Pancreas (tissue), 10 donors: Measurements from ENCODE around the gene DTL. TPM values are rescaled to one million over a fixed set of nuclear protein-coding genes. Genes with fewer than 3 reads are reported as not detected.

Source experiments
- ATAC-seq, 4 donors: fragments of 200-7000 bp; cut with Tn5 transposase; one replicate each; pipeline versions ENCODE4 v1.8.0 to v1.9.1; 2020; ENCODE audit warnings: mild to moderate bottlenecking in 4 of 4, moderate library complexity in 4 of 4
- DNase-seq, 6 donors: peaks; one replicate each; pipeline ENCODE4 v3.0.0-alpha.2; 2020
- FAIRE-seq: peaks from 2 replicates; lab custom pipeline; 2012; peaks lifted over from hg19 to GRCh38; lab: Jason Lieb, UNC
- H3K27ac ChIP-seq, 4 donors: fragments of 200-600 bp; sonication (generic); 1 replicate in 3 of 4; 2 replicates in 1 of 4; pipeline versions ENCODE4 v1.5.0 to v1.8.0; 2020
- H3K27me3 ChIP-seq, 4 donors: fragments of 200-600 bp; one replicate each; pipeline ENCODE4 v1.8.0; 2021
- H3K36me3 ChIP-seq, 3 donors: fragments of 200-600 bp; sonication (generic) in 1 of 3; one replicate each; pipeline versions ENCODE4 v1.5.0 to v1.8.0; 2020 to 2021
- H3K4me1 ChIP-seq, 3 donors: fragments of 200-600 bp; one replicate each; pipeline ENCODE4 v1.8.0; 2021
- H3K4me3 ChIP-seq, 4 donors: fragments of 200-600 bp; sonication (generic) in 2 of 4; one replicate each; pipeline versions ENCODE4 v1.5.0 to v1.8.0; 2020 to 2021
- H3K9me3 ChIP-seq, 4 donors: fragments of 200-600 bp; one replicate each; pipeline ENCODE4 v1.8.0; 2021
- CTCF ChIP-seq, 4 donors: fragments of 200-600 bp; sonication (generic) in 3 of 4; IDR thresholded peaks; one replicate each; pipeline versions ENCODE4 v1.5.0 to v1.8.0; 2021; ENCODE audit warnings: antibody characterized with exemption in 4 of 4
- WGBS, 2 donors: extraction: QIAGEN DNeasy Blood & Tissue Kit; methylation state at CpG; one replicate each; pipeline ENCODE4 v1.1.7; 2013; 5-methylcytosine and 5-hydroxymethylcytosine counted together
- intact Hi-C, 3 donors: fragments of 100-400 bp; cut with DNase I; formaldehyde crosslinking; loops; one replicate each; pipeline versions ENCODE4 v1.11.1 to v1.14.2; 2022
- polyA plus RNA-seq, 2 donors: library from polyadenylated mRNA; stranded (reverse); fragments of 200-250 nt; gene quantifications; one replicate each; pipeline ENCODE4 v1.2.3, GENCODE V29; 2013
- total RNA-seq, 6 donors: library from RNA; stranded (reverse); fragmentation: NEBNext Ultra II Directional in 4 of 6; extraction: Animal tissue kit (Norgen Biotek cat#: 25700) in 4 of 6; gene quantifications; one replicate each; pipeline versions ENCODE4 v1.2.1 to v1.2.4, GENCODE V29; 2021 to 2023
- donor health status: healthy with polysubstance abuse.
- donor health status: DM: no; HTN: no; CAD: no; lungs with moderate emphysema.
- donor health status: DM: no; HTN: no; CAD: no.
- donor health status: control.
- donor health status: control.
- donor health status: Bipolar disorder and iron deficiency.
- donor health status: DM: yes; HTN: yes; CAD: no.
- donor health status: DM: no; HTN: no; CAD: no.
- donor health status: DM: no; HTN: no; CAD: no.
- donor health status: DM: yes; HTN: yes; CAD: no.

DTL gene
- total and polyA plus RNA-seq, 8 donors: 0.05 to 1.1 (median 0.49) TPM

GRCh38 chr1:212104586-212105325, 69.2 kb downstream of the DTL start:
- no peaks in the 10 kb centered on the region for H3K27me3 ChIP-seq
- no peak for DNase-seq
- no peak for ATAC-seq
- H3K9me3 ChIP-seq: no peaks in the 10 kb centered on the region
- TF ChIP-seq CTCF (IDR thresholded peaks at IDR 0.05): no peak
- intact Hi-C loops: no loop called here
- H3K27ac ChIP-seq: no peak overlapping the region
- FAIRE-seq: no peak
- H3K4me1 ChIP-seq: peaks cover 7 to 20% (median 15%) of the 10 kb centered on the region in 3 donors
- H3K36me3 ChIP-seq: no peaks in the 10 kb centered on the region
- WGBS, 2 donors: 59 to 68% methylated on average over 3 of the region's 3 CpGs
- no peak overlapping the region for H3K4me3 ChIP-seq

- Histone ChIP-seq H3K4me1 (peaks cover 7 to 20% (median 15%) of the 10 kb centered on the region in 3 donors), H3K27me3 (no peaks in the 10 kb centered on the region), H3K36me3 (no peaks in the 10 kb centered on the region), H3K9me3 (no peaks in the 10 kb centered on the region), H3K27ac (no peak overlapping the region), H3K4me3 (no peak overlapping the region)
- FAIRE-seq: no peak
- TF ChIP-seq CTCF (IDR thresholded peaks at IDR 0.05): no peak
- no peak for DNase-seq
- ATAC-seq: peak in 1 of 4 donors; percentile 31
- 30 to 40% methylated on average over 1 of the region's 1 CpG for WGBS, 2 donors
- intact Hi-C loops: no loop called here
Measured at GRCh38 chr1:212106286-212106792, 70.8 kb downstream of the DTL start.

- Histone ChIP-seq H3K27ac (peak overlapping the region in 1 of 4 donors; percentile 20), H3K4me1 (peaks cover 7 to 20% (median 15%) of the 10 kb centered on the region in 3 donors), H3K27me3 (no peaks in the 10 kb centered on the region), H3K4me3 (no peak overlapping the region), H3K9me3 (no peaks in the 10 kb centered on the region), H3K36me3 (no peaks in the 10 kb centered on the region)
- 57 to 60% methylated on average over 3 of the region's 3 CpGs for WGBS, 2 donors
- FAIRE-seq: no peak
- peak; percentile 14 to 42 (median 28) for ATAC-seq
- intact Hi-C loops: no loop called here
- DNase-seq: no peak
- no peak for TF ChIP-seq CTCF (IDR thresholded peaks at IDR 0.05)
Measured at GRCh38 chr1:212107481-212107880, 71.9 kb downstream of the DTL start.

- Histone ChIP-seq H3K36me3 (no peaks in the 10 kb centered on the region), H3K27ac (peak overlapping the region in 1 of 4 donors; percentile 20), H3K4me3 (no peak overlapping the region), H3K9me3 (no peaks in the 10 kb centered on the region), H3K4me1 (peaks cover 7 to 20% (median 15%) of the 10 kb centered on the region in 3 donors), H3K27me3 (no peaks in the 10 kb centered on the region)
- WGBS, 2 donors: 32 to 39% methylated on average over 1 of the region's 1 CpG
- ATAC-seq (peak; percentile 78 to 86 (median 82)), DNase-seq (no peak), FAIRE-seq (no peak)
- no peak for TF ChIP-seq CTCF (IDR thresholded peaks at IDR 0.05)
- intact Hi-C loops: no loop called here
Measured at GRCh38 chr1:212108187-212108586, 72.6 kb downstream of the DTL start.

- Histone ChIP-seq H3K9me3 (no peaks in the 10 kb centered on the region), H3K36me3 (no peaks in the 10 kb centered on the region), H3K4me3 (no peak overlapping the region), H3K27ac (no peak overlapping the region), H3K27me3 (no peaks in the 10 kb centered on the region), H3K4me1 (peaks cover 7 to 20% (median 15%) of the 10 kb centered on the region in 3 donors)
- 87 to 92% methylated on average over 2 of the region's 2 CpGs for WGBS, 2 donors
- ATAC-seq (no peak), DNase-seq (no peak), FAIRE-seq (no peak)
- intact Hi-C loops: no loop called here
- no peak for TF ChIP-seq CTCF (IDR thresholded peaks at IDR 0.05)
Measured at GRCh38 chr1:212108981-212109380, 73.4 kb downstream of the DTL start.
